Panc1 (cell line): ENCODE data around the gene CWF19L1.

Source experiments
- POLR2AphosphoS5 ChIP-seq: IDR thresholded peaks from 2 replicates; pipeline ENCODE4 v1.6.1; 2012; ENCODE audit warnings: mild to moderate bottlenecking, low read depth, low read length, moderate library complexity
- TF ChIP-seq, protein P1 (sequence below): fragments of 450-650 bp; IDR thresholded peaks from 2 replicates; pipeline ENCODE4 v1.5.1; 2017; ENCODE audit warnings: mild to moderate bottlenecking

DNA sequence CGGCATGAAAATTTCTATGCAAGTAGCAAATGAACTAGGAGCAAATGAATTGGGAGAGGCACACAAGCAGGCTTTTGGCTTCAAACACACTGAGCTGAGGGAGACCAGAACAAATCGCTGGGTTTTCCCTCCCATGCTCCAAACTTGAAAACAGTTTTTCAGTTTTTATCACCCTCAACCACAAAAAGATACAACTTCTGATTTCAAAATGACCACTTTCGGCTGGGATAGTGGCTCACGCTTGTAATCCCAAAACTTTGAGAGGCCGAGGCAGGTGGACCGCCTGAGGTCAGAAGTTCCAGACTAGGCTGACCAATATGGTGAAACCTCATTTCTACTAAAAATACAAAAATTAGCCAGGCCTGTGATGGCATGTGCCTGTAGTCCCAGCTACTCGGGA, 29.0 kb downstream of the CWF19L1 start:
- TF ChIP-seq, protein P1, sequence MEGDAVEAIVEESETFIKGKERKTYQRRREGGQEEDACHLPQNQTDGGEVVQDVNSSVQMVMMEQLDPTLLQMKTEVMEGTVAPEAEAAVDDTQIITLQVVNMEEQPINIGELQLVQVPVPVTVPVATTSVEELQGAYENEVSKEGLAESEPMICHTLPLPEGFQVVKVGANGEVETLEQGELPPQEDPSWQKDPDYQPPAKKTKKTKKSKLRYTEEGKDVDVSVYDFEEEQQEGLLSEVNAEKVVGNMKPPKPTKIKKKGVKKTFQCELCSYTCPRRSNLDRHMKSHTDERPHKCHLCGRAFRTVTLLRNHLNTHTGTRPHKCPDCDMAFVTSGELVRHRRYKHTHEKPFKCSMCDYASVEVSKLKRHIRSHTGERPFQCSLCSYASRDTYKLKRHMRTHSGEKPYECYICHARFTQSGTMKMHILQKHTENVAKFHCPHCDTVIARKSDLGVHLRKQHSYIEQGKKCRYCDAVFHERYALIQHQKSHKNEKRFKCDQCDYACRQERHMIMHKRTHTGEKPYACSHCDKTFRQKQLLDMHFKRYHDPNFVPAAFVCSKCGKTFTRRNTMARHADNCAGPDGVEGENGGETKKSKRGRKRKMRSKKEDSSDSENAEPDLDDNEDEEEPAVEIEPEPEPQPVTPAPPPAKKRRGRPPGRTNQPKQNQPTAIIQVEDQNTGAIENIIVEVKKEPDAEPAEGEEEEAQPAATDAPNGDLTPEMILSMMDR = no peak
- no peak for TF ChIP-seq POLR2AphosphoS5
